A549 treated with dexamethasone at 1 μM for 4 hours (cell line): ENCODE results near the gene RPS16. TPM values are rescaled to one million over a fixed set of nuclear protein-coding genes. Genes with fewer than 3 reads are reported as not detected.

Source experiments
- total RNA-seq: library from RNA; stranded (reverse); fragments of 200-300 nt; extraction: Qiagen RNA extraction; gene quantifications from 5 replicates; pipeline ENCODE4 v1.2.3, GENCODE V29; 2022

The RPS16 gene
- 6,292 to 6,945 TPM (median 6,439 TPM) in 5 replicates for total RNA-seq

DNA sequence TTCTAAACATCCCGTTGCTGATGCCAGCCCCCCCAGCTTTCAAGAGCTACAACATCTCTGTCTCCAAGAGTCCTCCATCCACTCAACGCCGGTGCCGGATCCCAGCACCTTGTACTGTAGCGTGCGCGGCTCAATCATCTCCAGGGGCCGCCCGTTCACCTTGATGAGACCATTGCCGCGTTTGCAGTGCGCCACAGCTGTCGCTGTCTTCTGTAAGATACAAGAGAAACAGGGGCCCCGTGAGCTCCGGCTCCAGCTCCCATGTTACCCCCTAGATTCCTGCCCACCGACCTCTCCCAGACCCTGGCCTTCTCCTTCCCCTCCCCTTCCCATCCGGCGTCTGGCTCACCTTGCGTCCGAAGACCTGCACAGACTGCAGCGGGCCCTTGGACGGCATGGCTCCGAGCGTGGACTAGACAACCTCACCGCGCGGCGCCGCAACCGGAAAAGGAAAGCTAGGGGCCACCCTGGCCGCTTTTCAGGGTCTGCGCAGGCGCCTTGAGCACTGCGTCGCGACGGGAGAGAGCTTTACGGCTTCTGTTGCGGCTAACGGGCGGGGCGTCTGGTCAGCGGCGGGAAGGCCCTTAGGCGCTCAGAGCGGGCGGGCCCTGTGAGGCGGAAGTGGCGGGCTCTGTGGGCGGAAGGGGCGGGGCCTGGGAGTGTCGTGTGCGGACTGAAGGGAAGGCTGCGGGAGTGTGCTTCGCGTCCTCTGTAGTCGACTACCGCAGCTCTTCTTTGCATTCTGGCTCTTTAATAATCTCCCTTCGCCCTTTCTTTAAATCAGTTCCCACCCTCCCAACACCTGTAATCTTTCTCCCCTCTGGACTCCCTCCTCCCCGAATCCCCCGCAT lies at the start of gene RPS16:
Gene RPS16, minus strand, starts transcription at position 451 of the 851 bp plus-strand sequence. Its CDS starts 54 bp downstream, at position 397.

DNA sequence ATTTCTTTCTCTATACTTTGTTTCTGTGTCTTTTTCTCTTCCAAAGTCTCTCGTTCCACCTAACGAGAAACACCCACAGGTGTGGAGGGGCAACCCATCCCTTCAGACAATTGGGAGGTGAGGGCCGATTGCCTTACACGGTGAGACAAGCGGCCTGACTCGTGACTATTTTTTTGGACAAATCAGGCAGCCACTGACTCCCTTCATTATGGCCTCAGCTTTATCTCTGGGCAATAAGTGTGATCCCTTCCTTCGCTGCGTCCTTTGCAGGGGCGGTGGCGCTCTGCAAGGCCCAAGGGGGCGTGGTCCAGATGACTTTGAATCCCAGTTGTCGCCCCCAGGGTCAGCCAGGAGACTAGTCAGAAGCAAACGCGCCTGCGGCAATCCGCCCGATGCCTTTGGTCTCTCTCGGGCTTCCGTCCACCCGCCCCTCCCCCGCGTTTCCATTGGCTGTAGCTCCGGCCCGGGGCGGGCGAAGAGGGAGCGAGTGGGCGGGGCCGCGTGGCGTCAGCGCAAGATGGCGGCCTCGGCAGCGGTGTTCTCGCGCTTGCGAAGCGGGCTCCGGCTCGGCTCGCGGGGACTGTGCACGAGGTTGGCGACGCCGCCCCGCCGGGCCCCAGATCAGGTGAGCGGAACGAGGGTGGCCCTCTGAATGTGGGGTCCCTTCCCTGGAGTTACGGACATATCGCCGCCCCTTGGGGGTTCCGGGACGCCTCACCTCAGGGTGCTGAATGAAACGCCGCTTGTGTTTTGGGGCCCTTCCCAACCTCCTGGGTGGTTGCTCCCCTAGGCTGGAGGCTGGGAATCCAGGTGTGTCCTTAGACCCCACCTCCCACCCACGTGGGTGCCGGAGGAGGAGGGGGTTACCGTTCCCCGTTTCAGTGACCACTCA lies 44.8 kb upstream of the RPS16 start, which contains the start of gene TIMM50:
Gene TIMM50, plus strand, starts transcription at position 502 of the 892 bp plus-strand sequence. Its CDS starts 16 bp downstream, at position 518.

DNA sequence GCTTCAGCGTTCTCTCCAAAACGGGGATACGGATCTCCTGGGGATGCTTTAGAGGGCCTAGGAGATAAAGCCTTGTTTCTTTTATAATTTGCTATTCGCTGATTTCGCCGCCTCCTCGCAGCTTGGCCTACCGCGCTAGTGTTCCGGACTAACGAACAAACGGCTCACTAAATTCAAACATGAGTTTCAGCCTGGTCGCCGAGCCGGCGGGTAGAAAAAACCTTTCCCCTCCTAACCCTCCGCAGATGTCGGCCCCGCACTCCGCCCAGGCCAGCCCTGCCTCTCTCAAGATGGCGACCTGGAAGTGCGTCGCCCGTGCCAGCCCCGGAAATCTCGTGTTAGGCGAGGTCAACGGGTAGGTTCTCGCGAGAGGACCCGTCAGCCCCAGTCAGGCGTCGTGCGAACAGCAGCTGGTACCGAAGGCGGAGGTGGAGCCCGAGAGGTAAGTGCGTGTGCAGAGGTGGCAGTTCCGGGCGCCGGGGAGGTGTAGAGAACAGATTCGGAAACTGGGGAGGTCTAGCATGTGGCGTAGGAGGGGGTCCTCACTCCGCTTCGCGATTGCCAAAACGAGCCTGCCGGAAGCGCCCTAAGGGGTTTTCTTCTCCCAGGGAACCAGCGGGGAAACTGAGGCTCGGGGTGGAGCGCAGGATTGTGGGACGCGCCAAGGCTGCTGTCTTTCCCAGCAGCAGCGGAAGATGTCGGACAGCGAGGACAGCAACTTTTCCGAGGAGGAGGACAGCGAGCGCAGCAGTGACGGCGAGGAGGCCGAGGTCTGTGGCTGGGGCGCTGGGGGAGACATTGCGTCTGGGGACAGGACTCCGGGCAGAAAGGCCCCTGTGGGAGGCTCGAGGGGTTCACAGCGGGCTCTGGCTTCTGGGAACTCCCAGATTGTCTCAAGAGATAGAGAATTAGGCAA lies 9.7 kb upstream of the RPS16 start, which contains the start of gene SUPT5H:
Gene SUPT5H, plus strand, starts transcription at position 387 of the 916 bp plus-strand sequence. Its CDS starts 309 bp downstream, at position 696.

DNA sequence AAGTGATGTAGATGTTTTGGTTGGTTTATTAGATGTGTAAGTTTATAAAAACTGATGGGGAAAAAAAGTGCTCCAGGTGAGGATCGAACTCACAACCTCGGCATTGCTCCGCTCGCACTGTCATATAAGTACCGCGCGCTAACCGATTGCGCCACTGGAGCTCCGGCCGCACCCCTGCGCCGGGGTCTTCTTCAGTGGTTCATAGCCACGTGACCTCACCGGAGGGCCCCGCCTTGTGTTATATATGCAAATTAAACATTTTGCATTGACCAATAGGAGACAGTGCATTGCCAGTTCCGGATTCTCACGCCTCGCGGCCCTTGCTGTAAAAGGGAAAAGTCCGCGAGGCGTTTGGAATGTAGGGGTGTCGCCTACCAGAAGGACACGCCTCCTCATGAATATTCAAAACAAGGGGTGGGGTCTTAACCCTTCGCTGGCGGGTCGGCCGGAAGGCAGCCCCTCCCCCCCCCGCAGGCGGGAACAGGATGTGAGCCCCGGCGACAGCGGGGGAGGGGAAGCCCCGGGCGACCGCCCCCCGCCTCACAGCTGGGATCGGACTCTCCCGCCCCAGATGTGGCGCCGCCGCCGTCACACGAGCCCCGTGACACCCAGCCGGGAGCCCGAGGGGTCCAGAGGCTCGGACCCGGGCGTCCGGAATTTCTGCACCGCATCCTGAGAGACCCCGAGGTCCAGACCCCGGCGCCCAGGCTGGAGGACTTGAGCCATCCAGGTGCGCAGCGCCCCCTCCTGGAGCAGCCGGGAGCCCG lies 23.5 kb downstream of the RPS16 start, which contains the start of gene PLEKHG2:
Gene PLEKHG2, plus strand, starts transcription at position 570 of the 767 bp plus-strand sequence. CDS start 1,418 bp downstream, outside the sequence.

DNA sequence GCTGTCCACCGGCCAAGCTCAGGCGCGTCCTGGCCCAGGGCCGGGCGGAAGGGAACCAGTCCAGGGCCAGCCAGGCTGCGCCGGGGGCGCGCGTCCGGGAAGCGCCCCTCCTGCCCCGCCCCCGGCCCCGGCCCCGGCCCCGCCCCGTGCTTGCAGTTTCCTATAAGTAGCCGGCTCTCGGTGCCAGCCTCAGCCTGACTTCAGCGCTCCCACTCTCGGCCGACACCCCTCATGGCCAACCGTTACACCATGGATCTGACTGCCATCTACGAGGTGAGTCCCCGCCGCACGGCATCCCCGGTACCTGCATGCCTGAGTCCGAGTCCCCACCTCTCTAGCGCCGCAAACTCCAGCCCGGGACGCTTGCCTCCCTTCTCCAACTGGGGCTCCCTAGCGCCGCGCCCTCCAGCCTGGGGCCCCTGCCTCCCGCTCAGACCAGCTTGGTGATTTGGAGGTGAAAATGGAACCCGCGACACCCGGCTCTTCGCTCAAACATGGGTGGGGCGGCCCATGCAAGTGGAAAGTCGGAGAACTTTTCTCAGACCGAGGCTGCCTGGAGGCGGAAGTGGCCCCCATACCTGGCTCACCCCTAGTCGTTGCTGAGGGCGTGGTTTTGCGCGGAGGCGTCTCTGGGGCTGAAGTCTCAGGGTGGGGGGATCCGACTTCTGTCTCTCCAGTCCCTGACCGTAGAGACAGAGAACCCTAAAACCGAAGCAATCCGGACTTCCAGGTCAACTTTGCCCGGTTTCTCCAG lies 28.9 kb downstream of the RPS16 start, which contains the start of gene ZFP36:
Gene ZFP36, plus strand, starts transcription at position 192 of the 754 bp plus-strand sequence. Its CDS starts 58 bp downstream, at position 250.

DNA sequence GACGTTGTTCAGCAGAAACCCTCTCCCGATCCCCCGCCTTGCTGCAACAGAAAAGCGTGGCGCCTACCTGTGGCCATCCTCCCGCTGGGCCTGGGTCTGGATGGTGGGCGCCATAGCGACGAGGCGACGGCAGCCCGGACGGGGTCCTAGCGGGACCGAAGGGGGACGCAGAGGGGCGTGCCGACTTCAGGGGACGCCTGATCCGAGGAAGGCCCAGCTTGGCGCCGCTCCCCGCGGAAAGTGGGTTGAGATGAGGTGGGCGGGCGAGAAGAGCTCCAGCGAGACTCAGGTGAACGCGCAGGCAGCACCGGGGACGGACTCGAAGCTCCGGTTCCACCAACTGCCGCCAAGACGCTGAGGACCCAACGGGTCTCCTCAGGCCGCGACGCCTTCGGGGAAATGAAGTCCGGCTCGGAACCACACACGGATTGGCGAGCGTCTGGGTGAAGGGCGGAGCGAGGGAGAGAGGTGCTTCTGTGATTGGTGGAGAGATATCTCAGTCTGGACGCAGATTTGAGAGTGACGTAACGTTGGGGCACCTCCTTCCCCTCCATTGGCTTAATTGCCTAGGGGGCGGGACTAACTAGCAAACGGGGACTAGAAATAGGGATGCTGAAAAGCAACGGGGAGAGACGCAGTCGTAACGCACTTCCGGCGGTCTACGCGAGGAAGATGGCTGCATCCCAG lies 44.9 kb downstream of the RPS16 start, which contains the start of the genes MED29 and PAF1:
Gene MED29, plus strand, starts transcription at position 628 of the 687 bp plus-strand sequence. Its CDS starts 45 bp downstream, at position 673.
Gene PAF1, minus strand, starts transcription at position 356 of the 687 bp plus-strand sequence. Its CDS starts 242 bp downstream, at position 114.

Other genes starting within 250 kb of the RPS16 start
- gene NCCRP1, start 239.0 kb downstream of the RPS16 start, total RNA-seq = 1.0 to 1.7 TPM (median 1.5 TPM) in 5 replicates
- gene SYCN, start 231.7 kb downstream of the RPS16 start, total RNA-seq = not detected in 5 replicates
- gene IFNL3, start 190.9 kb downstream of the RPS16 start, total RNA-seq = not detected in 5 replicates
- not detected in 5 replicates for gene IFNL4, start 187.1 kb downstream of the RPS16 start, total RNA-seq
- gene IFNL2, start 167.6 kb downstream of the RPS16 start, total RNA-seq = not detected in 5 replicates
- 0.16 to 0.26 TPM in 2 of 5 replicates, not detected in the others for gene IFNL1, start 139.5 kb downstream of the RPS16 start, total RNA-seq
- gene LRFN1, start 115.1 kb downstream of the RPS16 start, total RNA-seq = 6.3 to 10.8 TPM (median 9.6 TPM) in 5 replicates
- gene GMFG, start 99.9 kb downstream of the RPS16 start, total RNA-seq = 0.31 TPM in 1 of 5 replicates, not detected in the others
- gene SAMD4B, start 93.5 kb downstream of the RPS16 start, total RNA-seq = 101 to 193 TPM (median 189 TPM) in 5 replicates
- gene PAF1, start 44.8 kb downstream of the RPS16 start, total RNA-seq = 70.3 to 88.0 TPM (median 86.0 TPM) in 5 replicates
- 66.9 to 81.5 TPM (median 79.2 TPM) in 5 replicates for gene MED29, start 44.6 kb downstream of the RPS16 start, total RNA-seq
- 195 to 324 TPM (median 282 TPM) in 5 replicates for gene ZFP36, start 29.1 kb downstream of the RPS16 start, total RNA-seq
- gene PLEKHG2, start 23.3 kb downstream of the RPS16 start, total RNA-seq = 60.4 to 147 TPM (median 118 TPM) in 5 replicates
- 141 to 199 TPM (median 189 TPM) in 5 replicates for gene SUPT5H, start 9.6 kb upstream of the RPS16 start, total RNA-seq
- gene TIMM50, start 44.9 kb upstream of the RPS16 start, total RNA-seq = 175 to 234 TPM (median 221 TPM) in 5 replicates
- gene DLL3, start 63.0 kb upstream of the RPS16 start, total RNA-seq = 7.2 to 9.6 TPM (median 9.0 TPM) in 5 replicates
- gene SELENOV, start 79.2 kb upstream of the RPS16 start, total RNA-seq = 0.05 TPM in 1 of 5 replicates, not detected in the others
- 5.8 to 7.8 TPM (median 7.2 TPM) in 5 replicates for gene EID2B, start 96.9 kb upstream of the RPS16 start, total RNA-seq
- 35.1 to 39.3 TPM (median 35.6 TPM) in 5 replicates for gene EID2, start 104.2 kb upstream of the RPS16 start, total RNA-seq
- gene LGALS13, start 166.6 kb upstream of the RPS16 start, total RNA-seq = not detected in 5 replicates
- not detected in 5 replicates for gene LGALS16, start 220.0 kb upstream of the RPS16 start, total RNA-seq